GM21723 (cell line): ENCODE data around the gene MBD4.
"Not testable (repeated sequence)": the region's sequence is repeated elsewhere in the genome, so short reads cannot be mapped to it uniquely, and the experiment has no call there.

Experiments used
- ATAC-seq: cut with Tn5 transposase; IDR thresholded peaks from one replicate; pipeline ENCODE4 v1.9.1; 2021; ENCODE audit warnings: mild to moderate bottlenecking, moderate library complexity; ENCODE audit not compliant: unreplicated experiment

The MBD4 gene

GRCh38 chr3:129412542-129413198 lies 27.1 kb downstream of the MBD4 start:
- no peak for ATAC-seq

- ATAC-seq = no peak
Measured at GRCh38 chr3:129410971-129411370, 28.8 kb downstream of the MBD4 start.

GRCh38 chr3:129409541-129409940 lies 30.2 kb downstream of the MBD4 start:
- ATAC-seq = no peak

- no peak for ATAC-seq
Measured at GRCh38 chr3:129404610-129405009, 35.1 kb downstream of the MBD4 start.

- no peak for ATAC-seq
Measured at GRCh38 chr3:129404130-129404529, 35.6 kb downstream of the MBD4 start.

- no peak for ATAC-seq
Measured at GRCh38 chr3:129403450-129403849, 36.3 kb downstream of the MBD4 start.

- ATAC-seq = no peak
Measured at GRCh38 chr3:129402616-129403015, 37.1 kb downstream of the MBD4 start.

- ATAC-seq = no peak
Measured at GRCh38 chr3:129402210-129402609, 37.5 kb downstream of the MBD4 start.

GRCh38 chr3:129399895-129400357 lies 39.8 kb downstream of the MBD4 start:
- peak; percentile 8 for ATAC-seq

GRCh38 chr3:129399145-129399894 lies 40.4 kb downstream of the MBD4 start:
- ATAC-seq = peak; percentile 83

GRCh38 chr3:129398803-129399144 lies 41.0 kb downstream of the MBD4 start:
- ATAC-seq = peak; percentile 21

GRCh38 chr3:129393760-129394564 lies 45.8 kb downstream of the MBD4 start:
- not testable (repeated sequence) for ATAC-seq

- no peak for ATAC-seq
Measured at GRCh38 chr3:129393271-129393670, 46.5 kb downstream of the MBD4 start.

- not testable (repeated sequence) for ATAC-seq
Measured at GRCh38 chr3:129392106-129392887, 47.5 kb downstream of the MBD4 start.

GRCh38 chr3:129391583-129391982 lies 48.2 kb downstream of the MBD4 start:
- not testable (repeated sequence) for ATAC-seq

- no peak for ATAC-seq
Measured at GRCh38 chr3:129389572-129389937, 50.2 kb downstream of the MBD4 start.

- not testable (repeated sequence) for ATAC-seq
Measured at GRCh38 chr3:129388791-129389571, 50.8 kb downstream of the MBD4 start.

- no peak for ATAC-seq
Measured at GRCh38 chr3:129387487-129387886, 52.3 kb downstream of the MBD4 start.

- ATAC-seq = no peak
Measured at GRCh38 chr3:129386984-129387383, 52.8 kb downstream of the MBD4 start.

GRCh38 chr3:129385507-129385906 lies 54.2 kb downstream of the MBD4 start:
- not testable (repeated sequence) for ATAC-seq
